IgD-negative memory B cell (primary cell): ENCODE results near the gene PIP5K1A. TPM values are rescaled to one million over a fixed set of nuclear protein-coding genes. Genes with fewer than 3 reads are reported as not detected.
A peak's percentile ranks its signal among the peaks of the same experiment; 100 is the strongest.

Source experiments
- H3K27ac Mint-ChIP-seq, 3 donors: one replicate each; pipeline ENCODE4 v1.8.0; 2020 to 2022; ENCODE audit warnings: mild to moderate bottlenecking in 3 of 3, mixed read lengths in 3 of 3, moderate library complexity in 1 of 3
- H3K27me3 Mint-ChIP-seq: one replicate; pipeline ENCODE4 v1.8.0; 2021; ENCODE audit warnings: mixed read lengths
- H3K36me3 Mint-ChIP-seq: one replicate; pipeline ENCODE4 v1.8.0; 2020; ENCODE audit warnings: mild to moderate bottlenecking, mixed read lengths
- H3K4me1 Mint-ChIP-seq, 3 donors: one replicate each; pipeline ENCODE4 v1.8.0; 2020 to 2022; ENCODE audit warnings: mixed read lengths in 3 of 3, mild to moderate bottlenecking in 1 of 3
- H3K4me3 Mint-ChIP-seq, 4 donors: one replicate each; pipeline ENCODE4 v1.8.0; 2020 to 2022; ENCODE audit warnings: mild to moderate bottlenecking in 4 of 4, mixed read lengths in 4 of 4, moderate library complexity in 3 of 4
- H3K9me3 Mint-ChIP-seq, 3 donors: one replicate each; pipeline ENCODE4 v1.8.0; 2020 to 2021; ENCODE audit warnings: mixed read lengths in 3 of 3, mild to moderate bottlenecking in 1 of 3
- polyA plus RNA-seq: library from polyadenylated mRNA; unstranded; fragments of 300-500 nt; fragmentation: Illumina TruSeq; gene quantifications from one replicate; pipeline ENCODE4 v1.2.3, GENCODE V29; 2021

Gene PIP5K1A
- polyA plus RNA-seq = 20.3 TPM

GRCh38 chr1:151198254-151199127 is at the start of gene PIP5K1A:
TSS of gene PIP5K1A (plus strand) at chr1:151198552. CDS start at chr1:151198997, 445 bp downstream.
- Mint-ChIP-seq H3K27ac (peak within 1 kb of the TSS; percentile 93 to 99 (median 99)), H3K36me3 (peaks cover 1% of the 10 kb centered on the region), H3K4me3 (peak within 1 kb of the TSS; percentile 97 to 98 (median 98)), H3K9me3 (no peaks in the 10 kb centered on the region), H3K27me3 (peaks cover 3% of the 10 kb centered on the region), H3K4me1 (peaks cover 20 to 37% (median 30%) of the 10 kb centered on the region in 3 donors)

GRCh38 chr1:151156515-151156819 is 41.9 kb upstream of the PIP5K1A start, which contains the start of gene TNFAIP8L2:
TSS of gene TNFAIP8L2 (plus strand) at chr1:151156649. CDS start at chr1:151158698, 2,049 bp downstream.
- Mint-ChIP-seq H3K4me1 (peaks cover 26 to 31% (median 31%) of the 10 kb centered on the region in 3 donors), H3K36me3 (peaks cover 8% of the 10 kb centered on the region), H3K4me3 (peak within 1 kb of the TSS; percentile 86 to 94 (median 93)), H3K27ac (peak within 1 kb of the TSS; percentile 79 to 83 (median 80)), H3K27me3 (no peaks in the 10 kb centered on the region), H3K9me3 (no peaks in the 10 kb centered on the region)

GRCh38 chr1:151157067-151157531 is 41.3 kb upstream of the PIP5K1A start:
- no peaks in the 10 kb centered on the region for H3K9me3 Mint-ChIP-seq

GRCh38 chr1:151158326-151158725 is 40.0 kb upstream of the PIP5K1A start:
- no peaks in the 10 kb centered on the region for H3K27me3 Mint-ChIP-seq

More at GRCh38 chr1:151157067-151157531, 41.3 kb upstream of the PIP5K1A start:
- Mint-ChIP-seq H3K4me1 (peaks cover 31 to 36% (median 31%) of the 10 kb centered on the region in 3 donors), H3K36me3 (peaks cover 11% of the 10 kb centered on the region), H3K27ac (peak overlapping the region; percentile 74 to 83 (median 79)), H3K27me3 (no peaks in the 10 kb centered on the region), H3K4me3 (peak overlapping the region; percentile 86 to 94 (median 93))

GRCh38 chr1:151158751-151159251 is 39.6 kb upstream of the PIP5K1A start:
- Mint-ChIP-seq H3K27ac (peak overlapping the region in 1 of 3 donors; percentile 82), H3K4me1 (peaks cover 34 to 38% (median 36%) of the 10 kb centered on the region in 3 donors), H3K27me3 (no peaks in the 10 kb centered on the region), H3K36me3 (peaks cover 13% of the 10 kb centered on the region), H3K9me3 (no peaks in the 10 kb centered on the region), H3K4me3 (peak overlapping the region in 3 of 4 donors; percentile 86 to 94 (median 93))

More at GRCh38 chr1:151158326-151158725, 40.0 kb upstream of the PIP5K1A start:
- no peaks in the 10 kb centered on the region for H3K9me3 Mint-ChIP-seq
- peak overlapping the region in 2 of 3 donors; percentile 59 to 82 for H3K27ac Mint-ChIP-seq
- H3K4me3 Mint-ChIP-seq = peak overlapping the region; percentile 86 to 94 (median 93)
- peaks cover 34 to 38% (median 36%) of the 10 kb centered on the region in 3 donors for H3K4me1 Mint-ChIP-seq
- H3K36me3 Mint-ChIP-seq = peaks cover 13% of the 10 kb centered on the region

- H3K4me3 Mint-ChIP-seq = peak overlapping the region in 2 of 4 donors; percentile 49 to 86
- H3K27me3 Mint-ChIP-seq = no peaks in the 10 kb centered on the region
- H3K36me3 Mint-ChIP-seq = peaks cover 13% of the 10 kb centered on the region
- H3K27ac Mint-ChIP-seq = peak overlapping the region in 2 of 3 donors; percentile 72 to 78
- peaks cover 34 to 38% (median 36%) of the 10 kb centered on the region in 3 donors for H3K4me1 Mint-ChIP-seq
- H3K9me3 Mint-ChIP-seq = no peaks in the 10 kb centered on the region
Observed at GRCh38 chr1:151159373-151159772, 39.0 kb upstream of the PIP5K1A start.

GRCh38 chr1:151164732-151165280 is 33.5 kb upstream of the PIP5K1A start:
- H3K36me3 Mint-ChIP-seq = peaks cover 11% of the 10 kb centered on the region
- H3K4me3 Mint-ChIP-seq = peak overlapping the region; percentile 13 to 99 (median 96)
- peaks cover 0 to 2% (median 0%) of the 10 kb centered on the region in 3 donors for H3K9me3 Mint-ChIP-seq
- H3K4me1 Mint-ChIP-seq = peaks cover 21 to 29% (median 25%) of the 10 kb centered on the region in 3 donors
- H3K27ac Mint-ChIP-seq = peak overlapping the region in 2 of 3 donors; percentile 59
- peaks cover 1% of the 10 kb centered on the region for H3K27me3 Mint-ChIP-seq

- peaks cover 11% of the 10 kb centered on the region for H3K36me3 Mint-ChIP-seq
- peaks cover 1% of the 10 kb centered on the region for H3K27me3 Mint-ChIP-seq
- H3K27ac Mint-ChIP-seq = peak overlapping the region; percentile 97 to 100 (median 98)
- peak overlapping the region; percentile 95 to 99 (median 96) for H3K4me3 Mint-ChIP-seq
- peaks cover 21 to 27% (median 24%) of the 10 kb centered on the region in 3 donors for H3K4me1 Mint-ChIP-seq
- peaks cover 0 to 2% (median 0%) of the 10 kb centered on the region in 3 donors for H3K9me3 Mint-ChIP-seq
Observed at GRCh38 chr1:151165281-151165737, 33.0 kb upstream of the PIP5K1A start.

GRCh38 chr1:151165738-151166504 is 32.4 kb upstream of the PIP5K1A start, which contains the start of the genes LYSMD1 and SCNM1:
TSS of gene LYSMD1 (minus strand) at chr1:151165902. CDS start at chr1:151165258, 644 bp downstream.
TSS of gene SCNM1 (plus strand) at chr1:151166144. CDS start at chr1:151166153, 9 bp downstream.
- H3K27ac Mint-ChIP-seq = peak within 1 kb of the TSS; percentile 97 to 100 (median 98)
- peaks cover 21 to 27% (median 24%) of the 10 kb centered on the region in 3 donors for H3K4me1 Mint-ChIP-seq
- peaks cover 0 to 2% (median 0%) of the 10 kb centered on the region in 3 donors for H3K9me3 Mint-ChIP-seq
- peak within 1 kb of the TSS; percentile 95 to 99 (median 96) for H3K4me3 Mint-ChIP-seq
- H3K27me3 Mint-ChIP-seq = peaks cover 1% of the 10 kb centered on the region
- H3K36me3 Mint-ChIP-seq = peaks cover 11% of the 10 kb centered on the region

- peak overlapping the region; percentile 97 to 100 (median 98) for H3K27ac Mint-ChIP-seq
- H3K4me1 Mint-ChIP-seq = peaks cover 20 to 26% (median 23%) of the 10 kb centered on the region in 3 donors
- H3K36me3 Mint-ChIP-seq = peaks cover 11% of the 10 kb centered on the region
- H3K4me3 Mint-ChIP-seq = peak overlapping the region; percentile 95 to 99 (median 96)
- peaks cover 0 to 2% (median 0%) of the 10 kb centered on the region in 3 donors for H3K9me3 Mint-ChIP-seq
- peaks cover 1% of the 10 kb centered on the region for H3K27me3 Mint-ChIP-seq
Observed at GRCh38 chr1:151166505-151166956, 31.8 kb upstream of the PIP5K1A start.

GRCh38 chr1:151167116-151167515 is 31.2 kb upstream of the PIP5K1A start:
- Mint-ChIP-seq H3K9me3 (peaks cover 0 to 2% (median 0%) of the 10 kb centered on the region in 3 donors), H3K4me1 (peaks cover 18 to 21% (median 20%) of the 10 kb centered on the region in 3 donors), H3K27ac (peak overlapping the region in 2 of 3 donors; percentile 84 to 97), H3K27me3 (peaks cover 1% of the 10 kb centered on the region), H3K4me3 (peak overlapping the region; percentile 95 to 99 (median 96)), H3K36me3 (peaks cover 8% of the 10 kb centered on the region)

GRCh38 chr1:151171190-151171589 is 27.2 kb upstream of the PIP5K1A start:
- Mint-ChIP-seq H3K4me1 (peaks cover 0 to 10% (median 5%) of the 10 kb centered on the region in 3 donors), H3K4me3 (peak overlapping the region in 1 of 4 donors; percentile 2), H3K36me3 (peaks cover 2% of the 10 kb centered on the region), H3K27ac (peak overlapping the region in 1 of 3 donors; percentile 58), H3K27me3 (no peaks in the 10 kb centered on the region), H3K9me3 (no peaks in the 10 kb centered on the region)

GRCh38 chr1:151175041-151175741 is 23.2 kb upstream of the PIP5K1A start:
- Mint-ChIP-seq H3K36me3 (no peaks in the 10 kb centered on the region), H3K4me3 (no peak overlapping the region), H3K4me1 (no peaks in the 10 kb centered on the region), H3K27me3 (no peaks in the 10 kb centered on the region), H3K27ac (peak overlapping the region in 1 of 3 donors; percentile 53), H3K9me3 (no peaks in the 10 kb centered on the region)
